Measurements from ENCODE around the gene ARHGEF4. TPM values are rescaled to one million over a fixed set of nuclear protein-coding genes. Genes with fewer than 3 reads are reported as not detected.
"Not testable (repeated sequence)": the region's sequence is repeated elsewhere in the genome, so short reads cannot be mapped to it uniquely, and the experiment has no call there.

The ARHGEF4 gene
- total and polyA plus RNA-seq, 4 donors: 1.1 to 6.9 (median 2.2) TPM

DNA sequence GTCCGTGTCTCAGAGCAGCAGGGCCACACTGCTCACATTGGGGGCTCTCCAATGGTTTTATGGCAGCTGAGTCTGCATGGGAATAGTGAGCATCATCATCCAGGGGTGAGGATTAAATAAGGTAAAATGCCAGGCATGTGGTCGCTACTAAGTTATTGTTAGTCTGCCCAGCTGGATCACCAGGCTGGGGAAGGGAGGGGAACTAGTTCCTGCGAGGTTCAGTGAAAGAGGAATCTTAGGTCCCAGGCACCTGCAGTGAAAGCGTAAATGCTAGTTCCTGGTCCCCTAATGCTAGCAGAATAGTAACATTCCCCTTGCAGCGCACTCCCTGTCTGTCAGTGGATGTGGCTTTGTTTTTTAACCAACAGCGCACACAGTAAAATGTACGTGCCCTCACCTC lies 60.1 kb downstream of the ARHGEF4 start:
- Histone ChIP-seq H3K27ac (ENCODE audit: low read depth in 1 of 2, low read length in 2 of 2) (no peak overlapping the region), H3K36me3 (ENCODE audit: control insufficient read depth in 1 of 2, insufficient read depth in 2 of 2, low read length in 1 of 2) (no peaks in the 10 kb centered on the region), H3K4me3 (ENCODE audit: low read length in 2 of 2) (no peak overlapping the region), H3K27me3 (ENCODE audit: control insufficient read depth in 1 of 2, insufficient read depth in 2 of 2, low read length in 1 of 2) (no peaks in the 10 kb centered on the region), H3K4me1 (ENCODE audit: control insufficient read depth in 1 of 2, insufficient read depth in 2 of 2, low read length in 2 of 2) (no peaks in the 10 kb centered on the region), H3K9me3 (ENCODE audit: control insufficient read depth, low read length) (no peaks in the 10 kb centered on the region)
- no peak for DNase-seq
- ATAC-seq (ENCODE audit: low FRiP score): no peak
- 84 to 86% methylated on average over 7 of the region's 7 CpGs for WGBS, 2 donors
- intact Hi-C loops (cut with DNase I): no loop called here

DNA sequence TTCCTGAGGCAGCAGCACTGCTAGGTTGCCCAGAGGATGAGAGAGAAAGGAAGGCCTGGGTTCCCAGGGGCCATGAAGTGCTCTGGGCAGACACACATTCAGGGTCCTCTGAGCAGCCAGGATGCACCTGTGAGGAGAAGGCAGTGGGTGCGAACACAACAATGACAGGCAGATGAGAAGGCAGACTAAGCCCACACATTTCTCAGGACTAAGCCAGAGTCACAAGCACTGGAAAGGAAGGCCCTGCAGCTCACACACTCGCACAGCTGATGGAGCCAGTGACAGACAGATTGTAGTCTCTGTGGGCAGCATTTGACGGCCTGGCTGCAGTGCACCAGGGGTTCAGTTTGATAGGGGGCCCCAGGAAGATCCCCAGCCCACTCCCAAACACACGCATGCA lies 61.8 kb downstream of the ARHGEF4 start:
- Histone ChIP-seq H3K4me1 (ENCODE audit: control insufficient read depth in 1 of 2, insufficient read depth in 2 of 2, low read length in 2 of 2) (no peaks in the 10 kb centered on the region), H3K4me3 (ENCODE audit: low read length in 2 of 2) (no peak overlapping the region), H3K36me3 (ENCODE audit: control insufficient read depth in 1 of 2, insufficient read depth in 2 of 2, low read length in 1 of 2) (no peaks in the 10 kb centered on the region), H3K27ac (ENCODE audit: low read depth in 1 of 2, low read length in 2 of 2) (no peak overlapping the region), H3K9me3 (ENCODE audit: control insufficient read depth, low read length) (no peaks in the 10 kb centered on the region), H3K27me3 (ENCODE audit: control insufficient read depth in 1 of 2, insufficient read depth in 2 of 2, low read length in 1 of 2) (no peaks in the 10 kb centered on the region)
- WGBS, 2 donors: 63 to 69% methylated on average over 4 of the region's 4 CpGs
- intact Hi-C loops (cut with DNase I): no loop called here
- DNase-seq (peak in 1 of 2 donors; percentile 39), ATAC-seq (ENCODE audit: low FRiP score) (no peak)

DNA sequence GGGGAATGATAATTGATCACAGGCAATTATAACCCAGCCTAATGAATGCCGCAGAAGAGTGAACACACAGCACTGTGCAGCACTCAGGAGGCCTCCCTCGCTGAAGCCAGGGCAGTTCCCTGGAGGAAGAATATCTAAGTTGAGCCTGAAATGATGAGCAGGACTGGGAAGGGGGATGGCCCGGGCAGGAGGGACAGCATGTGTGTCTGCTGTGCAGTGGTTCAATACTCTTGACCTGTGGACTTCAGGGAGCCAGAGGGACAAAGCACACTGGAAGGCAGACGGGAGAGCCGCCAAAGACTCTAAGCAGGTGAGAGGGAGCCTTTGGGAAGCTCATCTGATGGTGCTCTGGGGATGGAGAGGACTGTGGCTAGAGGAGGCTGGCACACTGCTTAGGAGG lies 62.6 kb downstream of the ARHGEF4 start:
- H3K9me3 ChIP-seq (ENCODE audit: control insufficient read depth, low read length): peaks cover 1% of the 10 kb centered on the region
- peak in 1 of 2 donors; percentile 57 for DNase-seq
- intact Hi-C loops (cut with DNase I): no loop called here
- WGBS, 2 donors: 68 to 75% methylated on average over 5 of the region's 5 CpGs
- H3K4me3 ChIP-seq (ENCODE audit: low read length in 2 of 2): no peak overlapping the region
- H3K36me3 ChIP-seq (ENCODE audit: control insufficient read depth in 1 of 2, insufficient read depth in 2 of 2, low read length in 1 of 2): no peaks in the 10 kb centered on the region
- H3K27me3 ChIP-seq (ENCODE audit: control insufficient read depth in 1 of 2, insufficient read depth in 2 of 2, low read length in 1 of 2): no peaks in the 10 kb centered on the region
- no peaks in the 10 kb centered on the region for H3K4me1 ChIP-seq (ENCODE audit: control insufficient read depth in 1 of 2, insufficient read depth in 2 of 2, low read length in 2 of 2)
- H3K27ac ChIP-seq (ENCODE audit: low read depth in 1 of 2, low read length in 2 of 2): no peak overlapping the region
- ATAC-seq (ENCODE audit: low FRiP score): no peak

DNA sequence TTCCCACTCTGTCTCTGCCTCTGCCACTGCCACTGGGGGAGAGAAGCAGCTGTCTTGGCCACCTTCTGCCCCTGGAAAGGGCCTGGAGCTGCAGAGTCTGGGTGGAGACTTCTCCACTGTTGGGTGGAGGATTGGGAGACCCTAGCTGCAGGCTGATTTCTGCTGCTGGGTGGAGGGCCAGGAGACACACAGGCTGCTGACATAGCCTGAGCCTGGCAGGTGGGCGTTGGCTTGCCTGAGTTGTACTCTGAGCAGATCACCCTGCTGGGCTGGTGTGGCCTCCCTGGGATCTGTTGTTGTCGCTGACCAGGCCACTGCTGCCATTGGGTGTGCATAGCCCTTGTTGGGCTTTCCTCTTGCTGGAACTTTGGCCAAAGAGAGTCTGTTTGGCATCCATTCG lies 64.3 kb downstream of the ARHGEF4 start:
- Histone ChIP-seq H3K27me3 (ENCODE audit: control insufficient read depth in 1 of 2, insufficient read depth in 2 of 2, low read length in 1 of 2) (no peaks in the 10 kb centered on the region), H3K9me3 (ENCODE audit: control insufficient read depth, low read length) (peaks cover 1% of the 10 kb centered on the region), H3K4me3 (ENCODE audit: low read length in 2 of 2) (no peak overlapping the region), H3K36me3 (ENCODE audit: control insufficient read depth in 1 of 2, insufficient read depth in 2 of 2, low read length in 1 of 2) (no peaks in the 10 kb centered on the region), H3K27ac (ENCODE audit: low read depth in 1 of 2, low read length in 2 of 2) (no peak overlapping the region), H3K4me1 (ENCODE audit: control insufficient read depth in 1 of 2, insufficient read depth in 2 of 2, low read length in 2 of 2) (no peaks in the 10 kb centered on the region)
- WGBS, 2 donors: 77 to 79% methylated on average over 3 of the region's 3 CpGs
- ATAC-seq (ENCODE audit: low FRiP score) (peak; percentile 19), DNase-seq (peak in 1 of 2 donors; percentile 59)
- intact Hi-C loops (cut with DNase I): no loop called here

DNA sequence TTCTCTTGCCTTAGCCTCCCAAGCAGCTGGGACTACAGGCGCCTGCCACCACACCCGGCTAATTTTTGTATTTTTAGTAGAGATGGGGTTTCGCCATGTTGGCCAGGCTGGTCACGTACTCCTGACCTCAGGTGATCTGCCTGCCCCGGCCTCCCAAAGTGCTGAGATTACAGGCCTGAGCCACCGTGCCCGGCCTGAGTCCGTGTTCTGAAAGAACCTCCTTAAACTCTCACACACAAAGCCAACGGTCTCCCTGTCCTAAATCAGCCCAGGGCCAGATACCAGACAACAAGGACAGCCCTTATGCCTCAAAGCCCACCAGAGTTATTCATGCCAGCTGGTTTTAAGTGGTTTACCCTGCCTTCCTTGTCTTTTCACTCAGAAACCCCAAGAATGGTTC lies 64.9 kb downstream of the ARHGEF4 start:
- 92 to 93% methylated on average over 9 of the region's 9 CpGs for WGBS, 2 donors
- H3K27me3 ChIP-seq (ENCODE audit: control insufficient read depth in 1 of 2, insufficient read depth in 2 of 2, low read length in 1 of 2); H3K4me3 ChIP-seq (ENCODE audit: low read length in 2 of 2); H3K27ac ChIP-seq (ENCODE audit: low read depth in 1 of 2, low read length in 2 of 2); ATAC-seq (ENCODE audit: low FRiP score); H3K9me3 ChIP-seq (ENCODE audit: control insufficient read depth, low read length); intact Hi-C loops (cut with DNase I); H3K4me1 ChIP-seq (ENCODE audit: control insufficient read depth in 1 of 2, insufficient read depth in 2 of 2, low read length in 2 of 2); H3K36me3 ChIP-seq (ENCODE audit: control insufficient read depth in 1 of 2, insufficient read depth in 2 of 2, low read length in 1 of 2): not testable (repeated sequence)
- DNase-seq: peak in 1 of 2 donors; percentile 19

DNA sequence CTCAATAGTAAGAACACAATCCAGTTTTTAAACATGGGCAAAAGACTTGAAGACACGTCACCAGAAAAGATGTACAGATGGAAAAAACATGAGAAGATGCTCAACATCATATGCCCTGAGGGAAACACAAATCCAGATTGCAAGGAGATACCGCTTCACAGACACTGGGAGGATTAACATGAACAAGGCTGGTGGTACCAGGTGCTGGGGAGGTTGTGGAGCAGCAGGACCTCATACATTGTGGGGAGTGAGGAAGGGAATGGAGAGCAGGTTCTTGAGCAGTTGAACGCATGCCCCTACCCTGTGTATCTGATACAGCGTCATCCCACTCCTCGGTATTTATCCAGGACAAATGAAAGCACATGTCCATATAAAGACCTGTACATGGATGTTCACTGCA lies 72.1 kb downstream of the ARHGEF4 start:
- Histone ChIP-seq H3K4me3 (ENCODE audit: low read length in 2 of 2) (no peak overlapping the region), H3K27me3 (ENCODE audit: control insufficient read depth in 1 of 2, insufficient read depth in 2 of 2, low read length in 1 of 2) (no peaks in the 10 kb centered on the region), H3K36me3 (ENCODE audit: control insufficient read depth in 1 of 2, insufficient read depth in 2 of 2, low read length in 1 of 2) (no peaks in the 10 kb centered on the region), H3K27ac (ENCODE audit: low read depth in 1 of 2, low read length in 2 of 2) (no peak overlapping the region), H3K4me1 (ENCODE audit: control insufficient read depth in 1 of 2, insufficient read depth in 2 of 2, low read length in 2 of 2) (no peaks in the 10 kb centered on the region), H3K9me3 (ENCODE audit: control insufficient read depth, low read length) (peaks cover 1% of the 10 kb centered on the region)
- DNase-seq (no peak), ATAC-seq (ENCODE audit: low FRiP score) (no peak)
- WGBS, 2 donors: 93 to 97% methylated on average over 5 of the region's 5 CpGs
- intact Hi-C loops (cut with DNase I): no loop called here

- WGBS, 2 donors: 64 to 65% methylated on average over 6 of the region's 6 CpGs
Observed at GRCh38 chr2:130910931-130911330, 74.2 kb downstream of the ARHGEF4 start.

DNA sequence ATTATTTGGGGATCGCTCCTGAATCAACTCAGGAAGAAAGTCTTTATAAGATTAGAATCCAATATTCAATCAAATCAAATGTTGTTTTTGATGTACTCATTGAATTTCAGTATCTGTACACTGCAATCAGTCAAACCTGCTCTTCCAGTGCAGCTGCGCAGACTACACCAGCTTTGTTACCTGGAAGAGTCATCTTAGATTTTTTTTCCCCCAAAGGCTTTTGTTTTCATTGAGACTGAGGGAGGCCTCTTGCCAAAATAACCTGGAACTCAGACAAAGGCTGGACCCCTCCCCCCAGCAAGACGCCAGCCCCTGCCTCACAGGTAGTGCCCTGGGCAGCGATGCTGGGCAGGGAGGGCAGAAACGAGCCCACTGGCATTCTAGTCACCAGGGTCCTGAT lies 74.8 kb downstream of the ARHGEF4 start:
- H3K4me1 ChIP-seq (ENCODE audit: control insufficient read depth in 1 of 2, insufficient read depth in 2 of 2, low read length in 2 of 2): no peaks in the 10 kb centered on the region
- no peak overlapping the region for H3K4me3 ChIP-seq (ENCODE audit: low read length in 2 of 2)
- H3K27me3 ChIP-seq (ENCODE audit: control insufficient read depth in 1 of 2, insufficient read depth in 2 of 2, low read length in 1 of 2): no peaks in the 10 kb centered on the region
- intact Hi-C loops (cut with DNase I): no loop called here
- H3K36me3 ChIP-seq (ENCODE audit: control insufficient read depth in 1 of 2, insufficient read depth in 2 of 2, low read length in 1 of 2): no peaks in the 10 kb centered on the region
- no peak overlapping the region for H3K27ac ChIP-seq (ENCODE audit: low read depth in 1 of 2, low read length in 2 of 2)
- 75 to 76% methylated on average over 5 of the region's 5 CpGs for WGBS, 2 donors
- ATAC-seq (ENCODE audit: low FRiP score) (no peak), DNase-seq (no peak)
- H3K9me3 ChIP-seq (ENCODE audit: control insufficient read depth, low read length): no peaks in the 10 kb centered on the region

More at GRCh38 chr2:130910931-130911330, 74.2 kb downstream of the ARHGEF4 start:
- intact Hi-C loops (cut with DNase I): no loop called here
- DNase-seq (no peak), ATAC-seq (ENCODE audit: low FRiP score) (no peak)
- Histone ChIP-seq H3K27ac (ENCODE audit: low read depth in 1 of 2, low read length in 2 of 2) (no peak overlapping the region), H3K36me3 (ENCODE audit: control insufficient read depth in 1 of 2, insufficient read depth in 2 of 2, low read length in 1 of 2) (no peaks in the 10 kb centered on the region), H3K4me1 (ENCODE audit: control insufficient read depth in 1 of 2, insufficient read depth in 2 of 2, low read length in 2 of 2) (no peaks in the 10 kb centered on the region), H3K27me3 (ENCODE audit: control insufficient read depth in 1 of 2, insufficient read depth in 2 of 2, low read length in 1 of 2) (no peaks in the 10 kb centered on the region), H3K4me3 (ENCODE audit: low read length in 2 of 2) (no peak overlapping the region), H3K9me3 (ENCODE audit: control insufficient read depth, low read length) (no peaks in the 10 kb centered on the region)

DNA sequence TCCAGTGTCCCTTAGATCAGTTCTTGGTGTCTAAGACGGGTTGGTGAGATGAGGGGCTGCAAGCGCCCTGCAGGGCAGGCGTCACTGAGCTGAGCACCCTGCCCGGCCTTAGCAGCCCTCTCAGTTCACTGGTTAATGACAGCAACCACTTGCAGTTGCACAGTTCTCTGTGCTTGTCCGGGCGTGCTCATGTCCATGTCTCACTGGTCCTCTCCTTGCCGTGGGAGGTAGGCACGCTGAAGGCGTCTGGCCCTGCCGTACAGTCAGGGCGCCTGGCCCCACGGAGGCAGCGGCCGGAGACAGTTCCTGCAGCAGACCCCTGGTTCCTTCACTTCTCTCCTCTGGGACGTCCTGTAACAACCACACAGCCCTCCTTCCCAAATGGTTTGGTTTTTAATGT lies 75.3 kb downstream of the ARHGEF4 start:
- ATAC-seq (ENCODE audit: low FRiP score) (no peak), DNase-seq (no peak)
- Histone ChIP-seq H3K27me3 (ENCODE audit: control insufficient read depth in 1 of 2, insufficient read depth in 2 of 2, low read length in 1 of 2) (no peaks in the 10 kb centered on the region), H3K4me3 (ENCODE audit: low read length in 2 of 2) (no peak overlapping the region), H3K9me3 (ENCODE audit: control insufficient read depth, low read length) (no peaks in the 10 kb centered on the region), H3K4me1 (ENCODE audit: control insufficient read depth in 1 of 2, insufficient read depth in 2 of 2, low read length in 2 of 2) (no peaks in the 10 kb centered on the region), H3K36me3 (ENCODE audit: control insufficient read depth in 1 of 2, insufficient read depth in 2 of 2, low read length in 1 of 2) (no peaks in the 10 kb centered on the region), H3K27ac (ENCODE audit: low read depth in 1 of 2, low read length in 2 of 2) (no peak overlapping the region)
- 64% methylated on average over 12 to 15 of the region's 15 CpGs for WGBS, 2 donors
- intact Hi-C loops (cut with DNase I): no loop called here

Data from aorta (tissue), 5 donors.